ENCODE measurements around the gene H3-3A.

DNA sequence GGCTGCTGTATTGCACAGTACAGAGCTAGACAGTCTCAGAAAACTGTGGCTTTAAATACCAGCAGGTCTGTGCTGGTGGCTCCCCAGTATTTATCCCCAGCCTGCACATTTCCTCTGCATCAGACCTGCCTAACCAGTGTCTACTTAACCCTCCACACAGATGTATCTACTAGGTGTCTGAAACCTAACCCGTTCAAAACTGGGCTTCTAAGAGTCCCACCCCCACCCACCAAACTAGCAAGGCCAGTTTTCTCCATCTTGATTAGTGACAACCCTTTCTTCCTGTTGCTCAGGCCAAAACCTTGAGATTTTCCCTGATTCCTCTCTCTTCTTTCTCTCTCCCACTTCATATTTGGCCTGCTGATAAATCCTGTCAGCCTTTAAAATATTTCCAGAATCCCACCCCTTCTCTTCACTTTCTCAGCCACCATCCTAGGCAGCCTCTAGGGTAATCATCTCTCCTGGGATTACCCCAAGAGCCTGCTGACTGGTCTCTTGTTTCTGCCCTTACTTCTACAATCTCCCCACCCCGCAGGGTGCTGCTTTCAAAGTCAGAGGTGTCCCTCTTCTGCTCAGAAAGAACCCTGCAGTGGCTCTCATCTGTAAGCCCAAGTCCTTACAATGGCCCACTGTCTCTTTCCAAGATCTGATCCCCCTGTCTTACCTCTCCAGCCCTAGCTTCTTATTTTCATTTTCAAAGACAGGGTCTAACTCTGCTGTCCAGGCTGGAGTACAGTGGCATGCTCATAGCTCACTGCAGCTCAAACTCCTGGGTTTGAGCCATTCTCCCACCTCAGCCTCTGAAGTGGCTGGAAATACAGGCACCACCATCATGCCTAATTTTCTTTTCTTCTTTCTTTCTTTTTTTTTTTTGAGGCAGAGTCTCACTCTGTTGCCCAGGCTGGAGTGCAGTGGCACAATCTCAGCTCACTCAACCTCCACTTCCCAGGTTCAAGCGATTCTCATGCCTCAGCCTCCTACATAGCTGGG lies 45.2 kb downstream of the H3-3A start:
- TF ChIP-seq, protein P1, sequence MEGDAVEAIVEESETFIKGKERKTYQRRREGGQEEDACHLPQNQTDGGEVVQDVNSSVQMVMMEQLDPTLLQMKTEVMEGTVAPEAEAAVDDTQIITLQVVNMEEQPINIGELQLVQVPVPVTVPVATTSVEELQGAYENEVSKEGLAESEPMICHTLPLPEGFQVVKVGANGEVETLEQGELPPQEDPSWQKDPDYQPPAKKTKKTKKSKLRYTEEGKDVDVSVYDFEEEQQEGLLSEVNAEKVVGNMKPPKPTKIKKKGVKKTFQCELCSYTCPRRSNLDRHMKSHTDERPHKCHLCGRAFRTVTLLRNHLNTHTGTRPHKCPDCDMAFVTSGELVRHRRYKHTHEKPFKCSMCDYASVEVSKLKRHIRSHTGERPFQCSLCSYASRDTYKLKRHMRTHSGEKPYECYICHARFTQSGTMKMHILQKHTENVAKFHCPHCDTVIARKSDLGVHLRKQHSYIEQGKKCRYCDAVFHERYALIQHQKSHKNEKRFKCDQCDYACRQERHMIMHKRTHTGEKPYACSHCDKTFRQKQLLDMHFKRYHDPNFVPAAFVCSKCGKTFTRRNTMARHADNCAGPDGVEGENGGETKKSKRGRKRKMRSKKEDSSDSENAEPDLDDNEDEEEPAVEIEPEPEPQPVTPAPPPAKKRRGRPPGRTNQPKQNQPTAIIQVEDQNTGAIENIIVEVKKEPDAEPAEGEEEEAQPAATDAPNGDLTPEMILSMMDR (IDR thresholded peaks at IDR 0.05): no peak
- no peak for TF ChIP-seq POLR2A (IDR thresholded peaks at IDR 0.05)
